Measurements from ENCODE around the gene OPN1MW3. TPM values are rescaled to one million over a fixed set of nuclear protein-coding genes. Genes with fewer than 3 reads are reported as not detected.
"Not testable (repeated sequence)": the region's sequence is repeated elsewhere in the genome, so short reads cannot be mapped to it uniquely, and the experiment has no call there.

The OPN1MW3 gene
- polyA plus RNA-seq, 2 donors = not detected

DNA sequence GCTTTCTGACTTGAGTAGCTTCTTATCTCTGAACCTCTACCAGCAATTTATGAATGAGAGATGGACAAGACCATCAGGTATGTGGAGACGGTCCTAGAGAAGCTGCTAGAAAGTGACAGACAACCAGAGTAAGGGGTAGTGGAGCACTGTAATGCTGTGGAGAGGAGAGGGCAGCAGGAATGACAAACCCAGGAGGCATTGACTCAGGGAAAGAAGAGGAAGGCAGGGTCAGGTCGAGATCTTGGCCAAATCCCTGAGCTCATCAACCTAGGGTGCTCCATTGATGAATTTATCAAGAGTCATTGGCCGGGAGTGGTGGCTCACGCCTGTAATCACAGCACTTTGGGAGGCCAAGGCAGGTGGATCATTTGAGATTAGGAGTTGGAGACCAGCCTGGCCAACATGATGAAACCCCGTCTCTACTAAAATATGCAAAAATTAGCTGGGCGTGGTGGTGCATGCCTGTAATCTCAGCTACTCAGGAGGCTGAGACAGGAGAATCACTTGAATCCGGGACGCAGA, 17.3 kb upstream of the OPN1MW3 start:
- H3K27ac ChIP-seq (ENCODE audit: low read depth in 2 of 2, low read length in 1 of 2); H3K27me3 ChIP-seq (ENCODE audit: control insufficient read depth in 1 of 2, insufficient read depth in 2 of 2, low read length in 2 of 2); H3K36me3 ChIP-seq (ENCODE audit: control insufficient read depth in 2 of 2, insufficient read depth in 2 of 2, low read length in 1 of 2); H3K4me3 ChIP-seq (ENCODE audit: low read depth in 1 of 2, low read length in 2 of 2); H3K4me1 ChIP-seq (ENCODE audit: control insufficient read depth in 2 of 2, insufficient read depth in 2 of 2, low read length in 1 of 2); H3K9me3 ChIP-seq (ENCODE audit: control insufficient read depth in 2 of 2, insufficient read depth in 1 of 2, low read depth in 1 of 2, low read length in 1 of 2): not testable (repeated sequence)
- WGBS, 2 donors = 74% methylated on average over 6 of the region's 8 CpGs; no CpG with 5 or more reads in 1 of the 2 donors

- not testable (repeated sequence) for H3K9me3 ChIP-seq (ENCODE audit: control insufficient read depth in 2 of 2, insufficient read depth in 1 of 2, low read depth in 1 of 2, low read length in 1 of 2); H3K27ac ChIP-seq (ENCODE audit: low read depth in 2 of 2, low read length in 1 of 2); H3K36me3 ChIP-seq (ENCODE audit: control insufficient read depth in 2 of 2, insufficient read depth in 2 of 2, low read length in 1 of 2); H3K4me3 ChIP-seq (ENCODE audit: low read depth in 1 of 2, low read length in 2 of 2); H3K4me1 ChIP-seq (ENCODE audit: control insufficient read depth in 2 of 2, insufficient read depth in 2 of 2, low read length in 1 of 2); H3K27me3 ChIP-seq (ENCODE audit: control insufficient read depth in 1 of 2, insufficient read depth in 2 of 2, low read length in 2 of 2)
- no CpG with 5 or more reads among the region's 17 CpGs for WGBS, 2 donors
Measured at GRCh38 chrX:154247377-154248045, 9.9 kb upstream of the OPN1MW3 start.

DNA sequence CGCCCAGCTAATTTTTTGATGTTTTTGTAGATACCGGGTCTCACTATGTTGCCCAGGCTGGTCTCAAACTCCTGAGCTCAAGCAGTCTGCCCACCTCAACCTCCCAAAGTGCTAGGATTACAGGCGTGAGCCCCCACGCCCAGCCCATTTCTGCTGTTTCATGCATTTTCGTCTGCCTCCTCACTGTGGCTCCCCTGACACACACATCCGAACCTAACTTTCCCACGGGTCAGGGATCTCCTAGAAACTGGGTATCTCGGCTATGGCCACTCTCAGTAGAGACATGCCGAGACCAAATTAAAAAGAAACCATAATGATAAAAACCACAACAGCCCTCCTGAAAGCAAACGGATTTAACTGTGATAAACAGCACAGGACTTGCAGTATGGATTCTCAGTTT, 9.3 kb upstream of the OPN1MW3 start:
- not testable (repeated sequence) for H3K27ac ChIP-seq (ENCODE audit: low read depth in 2 of 2, low read length in 1 of 2); H3K4me1 ChIP-seq (ENCODE audit: control insufficient read depth in 2 of 2, insufficient read depth in 2 of 2, low read length in 1 of 2); H3K36me3 ChIP-seq (ENCODE audit: control insufficient read depth in 2 of 2, insufficient read depth in 2 of 2, low read length in 1 of 2); H3K27me3 ChIP-seq (ENCODE audit: control insufficient read depth in 1 of 2, insufficient read depth in 2 of 2, low read length in 2 of 2); H3K9me3 ChIP-seq (ENCODE audit: control insufficient read depth in 2 of 2, insufficient read depth in 1 of 2, low read depth in 1 of 2, low read length in 1 of 2); H3K4me3 ChIP-seq (ENCODE audit: low read depth in 1 of 2, low read length in 2 of 2)
- WGBS, 2 donors = no CpG with 5 or more reads among the region's 10 CpGs

DNA sequence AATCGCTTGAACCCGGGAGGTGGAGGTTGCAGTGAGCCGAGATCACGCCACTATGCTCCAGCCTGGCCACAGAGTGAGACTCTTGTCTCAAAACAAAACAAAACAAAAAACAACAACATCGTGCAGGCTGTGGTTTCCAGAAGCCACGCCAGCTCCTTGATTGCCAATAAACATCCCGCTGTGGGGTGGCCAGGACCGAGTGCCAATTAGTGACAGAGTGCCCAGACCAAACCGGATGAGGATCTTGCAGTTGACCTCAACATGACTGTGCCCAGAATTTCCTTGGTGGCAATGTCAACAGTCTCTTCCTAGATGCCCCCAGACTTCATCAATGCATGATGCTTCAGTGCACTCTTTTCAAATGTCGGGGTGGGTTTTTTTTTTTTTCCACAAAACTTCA, 1.3 kb downstream of the OPN1MW3 start:
- not testable (repeated sequence) for H3K9me3 ChIP-seq (ENCODE audit: control insufficient read depth in 2 of 2, insufficient read depth in 1 of 2, low read depth in 1 of 2, low read length in 1 of 2); H3K27ac ChIP-seq (ENCODE audit: low read depth in 2 of 2, low read length in 1 of 2); H3K27me3 ChIP-seq (ENCODE audit: control insufficient read depth in 1 of 2, insufficient read depth in 2 of 2, low read length in 2 of 2); H3K36me3 ChIP-seq (ENCODE audit: control insufficient read depth in 2 of 2, insufficient read depth in 2 of 2, low read length in 1 of 2); H3K4me3 ChIP-seq (ENCODE audit: low read depth in 1 of 2, low read length in 2 of 2); H3K4me1 ChIP-seq (ENCODE audit: control insufficient read depth in 2 of 2, insufficient read depth in 2 of 2, low read length in 1 of 2)
- no CpG with 5 or more reads among the region's 10 CpGs for WGBS, 2 donors

GRCh38 chrX:154263072-154263471, 5.7 kb downstream of the OPN1MW3 start:
- H3K9me3 ChIP-seq (ENCODE audit: control insufficient read depth in 2 of 2, insufficient read depth in 1 of 2, low read depth in 1 of 2, low read length in 1 of 2); H3K36me3 ChIP-seq (ENCODE audit: control insufficient read depth in 2 of 2, insufficient read depth in 2 of 2, low read length in 1 of 2); H3K4me3 ChIP-seq (ENCODE audit: low read depth in 1 of 2, low read length in 2 of 2); H3K27ac ChIP-seq (ENCODE audit: low read depth in 2 of 2, low read length in 1 of 2); H3K4me1 ChIP-seq (ENCODE audit: control insufficient read depth in 2 of 2, insufficient read depth in 2 of 2, low read length in 1 of 2); H3K27me3 ChIP-seq (ENCODE audit: control insufficient read depth in 1 of 2, insufficient read depth in 2 of 2, low read length in 2 of 2): not testable (repeated sequence)
- no CpG with 5 or more reads among the region's 6 CpGs for WGBS, 2 donors

DNA sequence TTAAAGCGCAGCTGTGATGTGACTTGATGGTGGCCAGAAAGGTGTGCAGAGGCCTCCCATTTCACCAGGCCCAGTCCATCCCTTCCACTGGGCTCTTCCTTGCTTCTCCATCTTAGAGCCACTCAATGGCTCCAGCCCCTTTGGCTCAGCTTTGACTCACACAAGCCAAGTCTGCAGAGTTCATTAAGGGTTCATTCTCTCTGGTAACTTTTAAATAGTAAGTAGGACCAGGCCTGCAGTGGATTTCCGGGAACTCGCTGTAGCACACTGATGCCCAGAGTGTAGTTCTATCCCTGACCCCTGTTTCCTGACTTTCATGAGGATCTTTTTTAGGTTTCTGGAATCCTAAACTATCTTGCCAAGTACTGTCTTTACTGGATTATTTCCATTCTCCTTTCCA, 11.9 kb downstream of the OPN1MW3 start:
- H3K4me1 ChIP-seq (ENCODE audit: control insufficient read depth in 2 of 2, insufficient read depth in 2 of 2, low read length in 1 of 2); H3K9me3 ChIP-seq (ENCODE audit: control insufficient read depth in 2 of 2, insufficient read depth in 1 of 2, low read depth in 1 of 2, low read length in 1 of 2); H3K4me3 ChIP-seq (ENCODE audit: low read depth in 1 of 2, low read length in 2 of 2); H3K36me3 ChIP-seq (ENCODE audit: control insufficient read depth in 2 of 2, insufficient read depth in 2 of 2, low read length in 1 of 2); H3K27me3 ChIP-seq (ENCODE audit: control insufficient read depth in 1 of 2, insufficient read depth in 2 of 2, low read length in 2 of 2); H3K27ac ChIP-seq (ENCODE audit: low read depth in 2 of 2, low read length in 1 of 2): not testable (repeated sequence)
- WGBS, 2 donors = no CpG with 5 or more reads among the region's 3 CpGs

DNA sequence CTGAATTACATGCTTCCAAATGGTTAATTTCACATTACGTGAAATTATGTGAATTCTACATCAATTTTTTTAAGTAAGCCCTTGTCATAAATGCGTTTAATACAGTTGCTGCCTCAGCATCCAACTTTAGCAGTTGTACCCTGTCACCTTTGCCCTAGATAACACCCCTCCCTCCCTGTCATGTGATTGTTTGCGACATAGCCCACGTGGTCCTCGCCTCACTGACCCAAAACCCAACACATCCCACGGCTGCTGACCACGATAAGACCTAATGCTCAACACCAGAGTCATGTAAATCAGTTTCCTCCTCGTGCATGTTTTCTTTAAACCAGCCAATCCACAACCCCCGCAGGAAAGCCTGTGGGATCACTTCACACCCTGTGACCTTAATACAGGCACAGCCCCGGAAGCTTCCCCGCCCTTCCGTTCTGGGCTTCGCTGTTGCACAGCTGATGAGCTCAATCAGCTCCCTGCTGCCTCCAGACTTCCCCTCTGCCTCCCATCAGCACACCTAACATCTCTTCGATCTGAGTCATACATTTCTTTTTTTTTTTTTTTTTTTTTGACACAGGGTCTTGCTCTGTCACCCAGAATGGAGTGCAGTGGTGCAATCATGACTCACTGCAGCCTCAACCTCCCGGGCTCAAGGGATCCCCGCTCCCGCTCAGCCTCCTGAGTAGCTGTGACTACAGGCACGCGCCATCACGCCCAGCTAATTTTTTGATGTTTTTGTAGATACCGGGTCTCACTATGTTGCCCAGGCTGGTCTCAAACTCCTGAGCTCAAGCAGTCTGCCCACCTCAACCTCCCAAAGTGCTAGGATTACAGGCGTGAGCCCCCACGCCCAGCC, 27.3 kb downstream of the OPN1MW3 start:
- H3K27me3 ChIP-seq (ENCODE audit: control insufficient read depth in 1 of 2, insufficient read depth in 2 of 2, low read length in 2 of 2); H3K4me3 ChIP-seq (ENCODE audit: low read depth in 1 of 2, low read length in 2 of 2); H3K36me3 ChIP-seq (ENCODE audit: control insufficient read depth in 2 of 2, insufficient read depth in 2 of 2, low read length in 1 of 2); H3K9me3 ChIP-seq (ENCODE audit: control insufficient read depth in 2 of 2, insufficient read depth in 1 of 2, low read depth in 1 of 2, low read length in 1 of 2); H3K27ac ChIP-seq (ENCODE audit: low read depth in 2 of 2, low read length in 1 of 2); H3K4me1 ChIP-seq (ENCODE audit: control insufficient read depth in 2 of 2, insufficient read depth in 2 of 2, low read length in 1 of 2): not testable (repeated sequence)
- WGBS, 2 donors = no CpG with 5 or more reads among the region's 23 CpGs

- no CpG with 5 or more reads among the region's 10 CpGs for WGBS, 2 donors
- H3K27ac ChIP-seq (ENCODE audit: low read depth in 2 of 2, low read length in 1 of 2); H3K4me1 ChIP-seq (ENCODE audit: control insufficient read depth in 2 of 2, insufficient read depth in 2 of 2, low read length in 1 of 2); H3K27me3 ChIP-seq (ENCODE audit: control insufficient read depth in 1 of 2, insufficient read depth in 2 of 2, low read length in 2 of 2); H3K9me3 ChIP-seq (ENCODE audit: control insufficient read depth in 2 of 2, insufficient read depth in 1 of 2, low read depth in 1 of 2, low read length in 1 of 2); H3K36me3 ChIP-seq (ENCODE audit: control insufficient read depth in 2 of 2, insufficient read depth in 2 of 2, low read length in 1 of 2); H3K4me3 ChIP-seq (ENCODE audit: low read depth in 1 of 2, low read length in 2 of 2): not testable (repeated sequence)
Measured at GRCh38 chrX:154286406-154286805, 29.0 kb downstream of the OPN1MW3 start.

GRCh38 chrX:154294791-154295574, 37.6 kb downstream of the OPN1MW3 start, which contains the start of gene TEX28:
TEX28 (minus strand) TSS chrX:154295124; CDS start chrX:154292117, 3,007 bp downstream.
- H3K27me3 ChIP-seq (ENCODE audit: control insufficient read depth in 1 of 2, insufficient read depth in 2 of 2, low read length in 2 of 2) = no peaks in the 10 kb centered on the region
- H3K36me3 ChIP-seq (ENCODE audit: control insufficient read depth in 2 of 2, insufficient read depth in 2 of 2, low read length in 1 of 2) = no peaks in the 10 kb centered on the region
- peaks cover 0 to 5% of the 10 kb centered on the region in 2 donors for H3K9me3 ChIP-seq (ENCODE audit: control insufficient read depth in 2 of 2, insufficient read depth in 1 of 2, low read depth in 1 of 2, low read length in 1 of 2)
- WGBS, 2 donors = 93 to 94% methylated on average over 38 of the region's 39 CpGs
- no peak within 1 kb of the TSS for H3K4me3 ChIP-seq (ENCODE audit: low read depth in 1 of 2, low read length in 2 of 2)
- no peaks in the 10 kb centered on the region for H3K4me1 ChIP-seq (ENCODE audit: control insufficient read depth in 2 of 2, insufficient read depth in 2 of 2, low read length in 1 of 2)
- H3K27ac ChIP-seq (ENCODE audit: low read depth in 2 of 2, low read length in 1 of 2) = no peak within 1 kb of the TSS

All from esophagus (tissue), 2 donors.